Breast epithelium (tissue), 4 donors: Measurements from ENCODE around the gene LRRFIP2. TPM values are rescaled to one million over a fixed set of nuclear protein-coding genes. Genes with fewer than 3 reads are reported as not detected.
A peak's percentile ranks its signal among the peaks of the same experiment; 100 is the strongest.
"Not testable (repeated sequence)": the region's sequence is repeated elsewhere in the genome, so short reads cannot be mapped to it uniquely, and the experiment has no call there.

Experiments used
- DNase-seq, 2 donors: peaks; one replicate each; pipeline ENCODE4 v3.0.0-alpha.2; 2019; ENCODE audit warnings: low spot score in 2 of 2
- H3K27ac ChIP-seq, 2 donors: fragments of 200-600 bp; sonication (generic) in 1 of 2; one replicate each; pipeline ENCODE4 v1.5.1; 2016 to 2019; ENCODE audit warnings: mild to moderate bottlenecking in 1 of 2
- H3K27me3 ChIP-seq, 2 donors: fragments of 200-600 bp; sonication (generic) in 1 of 2; one replicate each; pipeline versions ENCODE4 v1.5.1 to v1.6.0; 2017 to 2019; ENCODE audit warnings: control low read depth in 1 of 2, mild to moderate bottlenecking in 1 of 2
- H3K36me3 ChIP-seq: fragments of 200-600 bp; one replicate; pipeline ENCODE4 v1.5.1; 2019
- H3K4me1 ChIP-seq, 2 donors: fragments of 200-600 bp; sonication (generic); one replicate each; pipeline ENCODE4 v1.5.1; 2016 to 2019; ENCODE audit warnings: control low read depth in 1 of 2
- H3K4me3 ChIP-seq, 3 donors: fragments of 200-600 bp; sonication (generic); 1 replicate in 2 of 3; 2 replicates in 1 of 3; pipeline ENCODE4 v1.5.1; 2016 to 2019; ENCODE audit warnings: mild to moderate bottlenecking in 3 of 3, moderate library complexity in 2 of 3
- H3K9me3 ChIP-seq, 2 donors: fragments of 200-600 bp; sonication (generic) in 1 of 2; one replicate each; pipeline ENCODE4 v1.5.1; 2016 to 2019; ENCODE audit warnings: control low read depth in 1 of 2
- POLR2A ChIP-seq: fragments of 450-650 bp; IDR thresholded peaks from one replicate; pipeline ENCODE4 v1.6.1; 2016; ENCODE audit warnings: antibody characterized with exemption, mild to moderate bottlenecking, moderate library complexity
- POLR2AphosphoS5 ChIP-seq, 3 donors: sonication (generic); formaldehyde crosslinking; IDR thresholded peaks; one replicate each; pipeline ENCODE4 v1.6.1; 2017; ENCODE audit warnings: antibody characterized with exemption in 3 of 3
- intact Hi-C: fragments of 100-400 bp; cut with DNase I; formaldehyde crosslinking; loops from one replicate; pipeline ENCODE4 v1.15.1; 2023; ENCODE audit warnings: low total_unique reads
- total RNA-seq, 3 donors: library from RNA; depleted of rRNA; stranded (reverse); fragments of >200 nt; gene quantifications; one replicate each; pipeline ENCODE4 v1.1.0, GENCODE V29; 2016
- TF ChIP-seq, protein P1 (sequence below), 3 donors: fragments of 450-650 bp; IDR thresholded peaks; one replicate each; pipeline ENCODE4 v1.5.1; 2016 to 2017; ENCODE audit warnings: antibody characterized with exemption in 3 of 3, mild to moderate bottlenecking in 3 of 3, moderate library complexity in 3 of 3

LRRFIP2 gene
- total RNA-seq, 3 donors from 2014 or later: 50.2 to 65.9 (median 65.9) TPM

GRCh38 chr3:37054370-37054769, 120.0 kb downstream of the LRRFIP2 start:
- H3K4me1 ChIP-seq: no peaks in the 10 kb centered on the region
- DNase-seq: no peak
- no peak overlapping the region for H3K4me3 ChIP-seq
- H3K27ac ChIP-seq: peak overlapping the region; percentile 34 to 36
- intact Hi-C loops: no loop called here
- peaks cover 5% of the 10 kb centered on the region for H3K36me3 ChIP-seq
- no peaks in the 10 kb centered on the region for H3K9me3 ChIP-seq
- TF ChIP-seq POLR2AphosphoS5 (IDR thresholded peaks at IDR 0.05): no peak
- TF ChIP-seq, protein P1, sequence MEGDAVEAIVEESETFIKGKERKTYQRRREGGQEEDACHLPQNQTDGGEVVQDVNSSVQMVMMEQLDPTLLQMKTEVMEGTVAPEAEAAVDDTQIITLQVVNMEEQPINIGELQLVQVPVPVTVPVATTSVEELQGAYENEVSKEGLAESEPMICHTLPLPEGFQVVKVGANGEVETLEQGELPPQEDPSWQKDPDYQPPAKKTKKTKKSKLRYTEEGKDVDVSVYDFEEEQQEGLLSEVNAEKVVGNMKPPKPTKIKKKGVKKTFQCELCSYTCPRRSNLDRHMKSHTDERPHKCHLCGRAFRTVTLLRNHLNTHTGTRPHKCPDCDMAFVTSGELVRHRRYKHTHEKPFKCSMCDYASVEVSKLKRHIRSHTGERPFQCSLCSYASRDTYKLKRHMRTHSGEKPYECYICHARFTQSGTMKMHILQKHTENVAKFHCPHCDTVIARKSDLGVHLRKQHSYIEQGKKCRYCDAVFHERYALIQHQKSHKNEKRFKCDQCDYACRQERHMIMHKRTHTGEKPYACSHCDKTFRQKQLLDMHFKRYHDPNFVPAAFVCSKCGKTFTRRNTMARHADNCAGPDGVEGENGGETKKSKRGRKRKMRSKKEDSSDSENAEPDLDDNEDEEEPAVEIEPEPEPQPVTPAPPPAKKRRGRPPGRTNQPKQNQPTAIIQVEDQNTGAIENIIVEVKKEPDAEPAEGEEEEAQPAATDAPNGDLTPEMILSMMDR (IDR thresholded peaks at IDR 0.05): no peak
- no peak for TF ChIP-seq POLR2A
- no peaks in the 10 kb centered on the region for H3K27me3 ChIP-seq

DNA sequence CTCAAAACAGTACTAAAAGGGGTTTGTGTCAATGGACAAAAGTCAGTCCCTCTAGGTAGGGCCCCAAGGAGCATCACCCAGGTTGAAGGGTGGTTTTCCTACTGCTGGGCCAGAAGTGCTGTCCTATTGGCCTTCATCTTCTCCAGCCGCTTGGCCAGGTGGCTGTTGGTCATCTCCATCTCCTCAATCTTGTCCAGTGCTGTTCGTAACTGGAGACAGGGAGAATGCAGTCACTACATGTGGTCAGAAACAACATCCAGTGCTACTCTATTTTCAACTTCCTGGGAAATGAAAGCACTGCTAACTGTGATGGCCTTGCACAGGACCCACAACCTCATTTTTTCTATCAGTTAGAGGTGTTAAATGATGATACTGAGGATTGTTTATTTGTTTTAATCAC, 120.6 kb downstream of the LRRFIP2 start:
- intact Hi-C loops: no loop called here
- Histone ChIP-seq H3K27ac (peak overlapping the region in 1 of 2 donors; percentile 34), H3K4me3 (no peak overlapping the region), H3K36me3 (peaks cover 10% of the 10 kb centered on the region), H3K9me3 (no peaks in the 10 kb centered on the region), H3K4me1 (no peaks in the 10 kb centered on the region), H3K27me3 (no peaks in the 10 kb centered on the region)
- TF ChIP-seq POLR2A (no peak), POLR2AphosphoS5 (IDR thresholded peaks at IDR 0.05) (no peak)
- TF ChIP-seq, protein P1 (IDR thresholded peaks at IDR 0.05): no peak
- DNase-seq: no peak

DNA sequence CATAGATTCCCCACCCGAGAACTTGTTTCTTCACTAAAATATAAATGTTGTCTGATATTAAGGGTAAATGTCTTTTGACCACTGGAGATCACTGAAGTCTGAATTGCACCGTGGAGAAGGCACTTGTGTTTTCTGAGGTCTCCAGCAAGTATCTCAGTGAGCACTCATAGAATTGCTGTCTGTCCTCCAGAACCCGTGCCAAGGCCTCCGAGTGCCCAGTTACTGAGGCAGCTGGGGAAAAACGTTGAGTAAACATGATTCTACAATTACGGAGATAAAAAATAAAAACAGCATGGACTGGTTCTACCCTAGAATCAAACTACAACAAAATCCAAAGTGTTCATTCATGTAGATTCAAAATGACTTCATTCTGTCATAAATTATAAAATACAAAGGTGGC, 121.0 kb downstream of the LRRFIP2 start:
- Histone ChIP-seq H3K36me3 (peaks cover 11% of the 10 kb centered on the region), H3K9me3 (no peaks in the 10 kb centered on the region), H3K27me3 (no peaks in the 10 kb centered on the region), H3K4me1 (no peaks in the 10 kb centered on the region), H3K4me3 (no peak overlapping the region), H3K27ac (no peak overlapping the region)
- DNase-seq: no peak
- intact Hi-C loops: no loop called here
- TF ChIP-seq POLR2AphosphoS5 (IDR thresholded peaks at IDR 0.05) (no peak), POLR2A (no peak)
- TF ChIP-seq, protein P1 (IDR thresholded peaks at IDR 0.05): no peak

GRCh38 chr3:37052860-37053259, 121.5 kb downstream of the LRRFIP2 start:
- TF ChIP-seq POLR2AphosphoS5 (IDR thresholded peaks at IDR 0.05) (no peak), POLR2A (no peak)
- TF ChIP-seq, protein P1 (IDR thresholded peaks at IDR 0.05): no peak
- Histone ChIP-seq H3K36me3 (peaks cover 11% of the 10 kb centered on the region), H3K9me3 (no peaks in the 10 kb centered on the region), H3K27me3 (no peaks in the 10 kb centered on the region), H3K4me1 (no peaks in the 10 kb centered on the region), H3K4me3 (no peak overlapping the region), H3K27ac (no peak overlapping the region)
- intact Hi-C loops: no loop called here
- DNase-seq: no peak

DNA sequence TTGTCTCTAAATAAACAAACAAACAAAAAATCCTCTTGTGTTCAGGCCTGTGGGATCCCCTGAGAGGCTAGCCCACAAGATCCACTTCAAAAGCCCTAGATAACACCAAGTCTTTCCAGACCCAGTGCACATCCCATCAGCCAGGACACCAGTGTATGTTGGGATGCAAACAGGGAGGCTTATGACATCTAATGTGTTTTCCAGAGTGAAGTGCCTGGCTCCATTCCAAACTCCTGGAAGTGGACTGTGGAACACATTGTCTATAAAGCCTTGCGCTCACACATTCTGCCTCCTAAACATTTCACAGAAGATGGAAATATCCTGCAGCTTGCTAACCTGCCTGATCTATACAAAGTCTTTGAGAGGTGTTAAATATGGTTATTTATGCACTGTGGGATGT, 124.1 kb downstream of the LRRFIP2 start:
- no peak overlapping the region for H3K27ac ChIP-seq
- TF ChIP-seq POLR2A (no peak), POLR2AphosphoS5 (IDR thresholded peaks at IDR 0.05) (no peak)
- TF ChIP-seq, protein P1 (IDR thresholded peaks at IDR 0.05): no peak

GRCh38 chr3:37042712-37043111, 131.7 kb downstream of the LRRFIP2 start:
- H3K9me3 ChIP-seq, DNase-seq, H3K27ac ChIP-seq, H3K36me3 ChIP-seq, intact Hi-C loops, H3K4me3 ChIP-seq, H3K27me3 ChIP-seq, H3K4me1 ChIP-seq: not testable (repeated sequence)

More for the DNA sequence above, 124.1 kb downstream of the LRRFIP2 start:
- Histone ChIP-seq H3K4me3 (no peak overlapping the region), H3K36me3 (peaks cover 11% of the 10 kb centered on the region), H3K27me3 (no peaks in the 10 kb centered on the region), H3K4me1 (no peaks in the 10 kb centered on the region), H3K9me3 (no peaks in the 10 kb centered on the region)
- no peak for DNase-seq
- intact Hi-C loops: no loop called here
